CD4-positive, alpha-beta T cell (primary cell): Measurements from ENCODE around the gene PTPRM. TPM values are rescaled to one million over a fixed set of nuclear protein-coding genes. Genes with fewer than 3 reads are reported as not detected.

Source experiments
- ATAC-seq: fragments of 200-7000 bp; cut with Tn5 transposase; one replicate; pipeline ENCODE4 v1.10.0; 2022; ENCODE audit warnings: mild to moderate bottlenecking; ENCODE audit not compliant: poor library complexity
- CTCF ChIA-PET: fragments of 350-600 bp; sonication (Branson Sonifier 250); formaldehyde crosslinking; loops from one replicate; lab custom pipeline; 2021; ENCODE audit warnings: antibody characterized with exemption, inconsistent platforms; lab: Charles Lee
- POLR2A ChIA-PET: fragments of 350-600 bp; sonication (Branson Sonifier 250); formaldehyde crosslinking; loops from one replicate; lab custom pipeline; 2021; ENCODE audit warnings: antibody characterized with exemption, inconsistent platforms; lab: Charles Lee
- DNase-seq, 14 experiments: peaks; one replicate each; pipeline ENCODE4 v3.0.0-alpha.2; 2013 to 2020; ENCODE audit warnings: mixed read lengths in 2 of 14
- H3K27ac ChIP-seq, 2 donors: one replicate each; pipeline versions ENCODE4 v1.5.1 to v1.7.0; 2013; ENCODE audit warnings: low read length in 2 of 2, low read depth in 1 of 2, mild to moderate bottlenecking in 1 of 2
- H3K27me3 ChIP-seq, 2 experiments: 1 replicate in 1 of 2; 2 replicates in 1 of 2; pipeline versions ENCODE4 v1.6.1 to v1.7.0; 2013; ENCODE audit warnings: low read length in 2 of 2, control low read depth in 1 of 2, mild to moderate bottlenecking in 1 of 2, moderate library complexity in 1 of 2; ENCODE audit not compliant: insufficient read depth in 2 of 2, control insufficient read depth in 1 of 2
- H3K36me3 ChIP-seq: one replicate; pipeline ENCODE4 v1.6.1; 2013; ENCODE audit warnings: low read length, control low read depth; ENCODE audit not compliant: insufficient read depth
- H3K4me1 ChIP-seq: one replicate; pipeline ENCODE4 v1.6.1; 2013; ENCODE audit warnings: low read length, control low read depth; ENCODE audit not compliant: insufficient read depth
- H3K4me3 ChIP-seq: one replicate; pipeline ENCODE4 v1.5.1; 2013; ENCODE audit warnings: mild to moderate bottlenecking, low read length, moderate library complexity
- H3K9me3 ChIP-seq, 2 experiments: 1 replicate in 1 of 2; 2 replicates in 1 of 2; pipeline versions ENCODE4 v1.6.1 to v1.7.0; 2013; ENCODE audit warnings: low read length in 2 of 2, mild to moderate bottlenecking in 2 of 2, control low read depth in 1 of 2, moderate library complexity in 1 of 2; ENCODE audit not compliant: control insufficient read depth in 1 of 2, insufficient read depth in 1 of 2
- H3K27ac Mint-ChIP-seq: one replicate; pipeline ENCODE4 v1.8.0; 2020; ENCODE audit warnings: mixed read lengths
- H3K27me3 Mint-ChIP-seq: one replicate; pipeline ENCODE4 v1.8.0; 2021; ENCODE audit warnings: mixed read lengths
- H3K36me3 Mint-ChIP-seq: one replicate; pipeline ENCODE4 v1.8.0; 2021; ENCODE audit warnings: low read depth, mixed read lengths
- H3K4me1 Mint-ChIP-seq: one replicate; pipeline ENCODE4 v1.8.0; 2021; ENCODE audit warnings: low read depth, mixed read lengths
- H3K4me3 Mint-ChIP-seq: one replicate; pipeline ENCODE4 v1.8.0; 2020; ENCODE audit warnings: mild to moderate bottlenecking, mixed read lengths
- H3K9me3 Mint-ChIP-seq: one replicate; pipeline ENCODE4 v1.8.0; 2020; ENCODE audit warnings: mixed read lengths
- intact Hi-C, 2 experiments: fragments of 100-400 bp; cut with DNase I in 1 of 2; cut with micrococcal nuclease in 1 of 2; formaldehyde crosslinking; loops; one replicate each; pipeline versions ENCODE4 v1.15.1 to v1.9.0; 2023 to 2025; cut with DNase I, micrococcal nuclease
- total RNA-seq, 174 experiments: library from RNA in 2 of 174; stranded (reverse) in 2 of 174; gene quantifications; one replicate each; pipeline ENCODE4 v1.2.3 and lab custom pipeline; 2021 to 2026
- TF ChIP-seq, protein P1 (sequence below): fragments of 200-600 bp; IDR thresholded peaks from one replicate; pipeline ENCODE4 v1.8.0; 2022; ENCODE audit warnings: antibody characterized with exemption, mild to moderate bottlenecking

The PTPRM gene
- total RNA-seq, 2 experiments from 2014 or later = 21.7 to 21.9 TPM

DNA sequence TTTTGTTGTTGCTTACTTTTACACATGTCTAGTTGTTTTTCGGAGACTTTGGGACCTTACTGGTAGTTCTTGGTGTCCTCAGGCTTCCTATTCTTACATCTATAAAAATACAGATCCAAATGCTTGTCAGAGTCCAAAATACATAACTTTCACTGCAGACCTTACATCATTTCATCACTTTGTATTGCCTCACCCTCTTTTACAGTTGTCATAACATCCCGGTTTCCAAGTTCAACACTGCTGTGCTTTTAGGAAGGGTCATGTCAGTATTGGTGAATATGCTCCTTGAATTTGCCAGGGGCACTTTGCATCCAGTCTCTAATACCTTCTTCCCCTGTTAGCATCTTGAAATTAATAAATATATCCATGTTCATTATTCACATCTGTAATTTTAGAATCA is 523.9 kb downstream of the PTPRM start:
- no peak overlapping the region for H3K4me3 Mint-ChIP-seq
- DNase-seq (no peak), ATAC-seq (no peak)
- Histone ChIP-seq H3K9me3 (no peaks in the 10 kb centered on the region), H3K27me3 (no peaks in the 10 kb centered on the region), H3K4me3 (no peak overlapping the region), H3K4me1 (no peaks in the 10 kb centered on the region), H3K27ac (no peak overlapping the region), H3K36me3 (no peaks in the 10 kb centered on the region)
- H3K27ac Mint-ChIP-seq = no peak overlapping the region
- no peaks in the 10 kb centered on the region for H3K4me1 Mint-ChIP-seq
- ChIA-PET CTCF (no interaction called here), POLR2A (no interaction called here)
- H3K9me3 Mint-ChIP-seq = no peaks in the 10 kb centered on the region
- intact Hi-C loops = no loop called here
- H3K27me3 Mint-ChIP-seq = no peaks in the 10 kb centered on the region
- TF ChIP-seq, protein P1, sequence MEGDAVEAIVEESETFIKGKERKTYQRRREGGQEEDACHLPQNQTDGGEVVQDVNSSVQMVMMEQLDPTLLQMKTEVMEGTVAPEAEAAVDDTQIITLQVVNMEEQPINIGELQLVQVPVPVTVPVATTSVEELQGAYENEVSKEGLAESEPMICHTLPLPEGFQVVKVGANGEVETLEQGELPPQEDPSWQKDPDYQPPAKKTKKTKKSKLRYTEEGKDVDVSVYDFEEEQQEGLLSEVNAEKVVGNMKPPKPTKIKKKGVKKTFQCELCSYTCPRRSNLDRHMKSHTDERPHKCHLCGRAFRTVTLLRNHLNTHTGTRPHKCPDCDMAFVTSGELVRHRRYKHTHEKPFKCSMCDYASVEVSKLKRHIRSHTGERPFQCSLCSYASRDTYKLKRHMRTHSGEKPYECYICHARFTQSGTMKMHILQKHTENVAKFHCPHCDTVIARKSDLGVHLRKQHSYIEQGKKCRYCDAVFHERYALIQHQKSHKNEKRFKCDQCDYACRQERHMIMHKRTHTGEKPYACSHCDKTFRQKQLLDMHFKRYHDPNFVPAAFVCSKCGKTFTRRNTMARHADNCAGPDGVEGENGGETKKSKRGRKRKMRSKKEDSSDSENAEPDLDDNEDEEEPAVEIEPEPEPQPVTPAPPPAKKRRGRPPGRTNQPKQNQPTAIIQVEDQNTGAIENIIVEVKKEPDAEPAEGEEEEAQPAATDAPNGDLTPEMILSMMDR = no peak
- H3K36me3 Mint-ChIP-seq = peaks cover 5% of the 10 kb centered on the region

DNA sequence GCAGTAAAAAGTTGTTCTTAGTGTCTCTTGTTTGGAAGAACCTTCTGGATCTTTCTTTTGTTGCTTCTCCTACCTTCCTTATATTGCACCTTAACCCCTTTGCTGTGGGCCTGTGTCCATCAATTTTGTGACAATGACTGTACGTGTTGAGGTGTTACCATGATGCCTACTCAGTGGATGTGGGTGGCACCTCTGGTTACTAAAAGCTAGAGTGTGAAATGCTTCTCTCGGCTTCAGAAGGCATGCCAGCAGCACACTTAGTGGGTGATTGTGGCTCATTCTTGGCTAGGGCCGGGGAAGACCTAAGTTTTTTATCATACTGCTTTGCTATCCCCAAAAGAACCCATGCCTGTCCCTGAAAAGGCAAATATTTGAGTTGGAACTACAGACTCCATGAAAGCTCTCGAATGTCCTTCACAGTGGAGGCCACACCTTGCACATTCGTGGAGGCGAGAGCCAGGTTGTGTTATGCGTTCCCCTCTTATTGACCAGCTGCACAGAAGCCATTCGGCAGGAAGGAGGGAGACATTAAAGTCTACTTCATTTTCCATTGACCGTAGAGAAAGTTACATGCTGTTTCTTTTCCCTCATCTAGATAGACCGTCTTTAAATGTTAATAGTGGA is 528.9 kb downstream of the PTPRM start:
- Histone ChIP-seq H3K4me1 (no peaks in the 10 kb centered on the region), H3K9me3 (peaks cover 0 to 3% of the 10 kb centered on the region in 2 experiments), H3K27ac (no peak overlapping the region), H3K36me3 (no peaks in the 10 kb centered on the region), H3K27me3 (no peaks in the 10 kb centered on the region), H3K4me3 (no peak overlapping the region)
- Mint-ChIP-seq H3K4me1 (no peaks in the 10 kb centered on the region), H3K4me3 (no peak overlapping the region), H3K9me3 (no peaks in the 10 kb centered on the region), H3K27ac (no peak overlapping the region), H3K27me3 (no peaks in the 10 kb centered on the region), H3K36me3 (peaks cover 5% of the 10 kb centered on the region)
- CTCF ChIA-PET = no interaction called here
- TF ChIP-seq, protein P1 = no peak
- no peak for ATAC-seq
- peak in 1 of 14 experiments; percentile 5 for DNase-seq
- POLR2A ChIA-PET = no interaction called here
- intact Hi-C loops = no loop called here

GRCh38 chr18:8097399-8097798 is 530.3 kb downstream of the PTPRM start:
- H3K27me3 ChIP-seq = no peaks in the 10 kb centered on the region
- ATAC-seq (no peak), DNase-seq (no peak)
- H3K4me3 Mint-ChIP-seq = no peak overlapping the region
- ChIA-PET CTCF (no interaction called here), POLR2A (no interaction called here)
- H3K36me3 Mint-ChIP-seq = peaks cover 5% of the 10 kb centered on the region
- peaks cover 0 to 6% of the 10 kb centered on the region in 2 experiments for H3K9me3 ChIP-seq
- no peaks in the 10 kb centered on the region for H3K9me3 Mint-ChIP-seq
- no peak overlapping the region for H3K27ac ChIP-seq
- H3K36me3 ChIP-seq = no peaks in the 10 kb centered on the region
- TF ChIP-seq, protein P1 = no peak
- H3K27ac Mint-ChIP-seq = no peak overlapping the region
- H3K4me3 ChIP-seq = no peak overlapping the region
- intact Hi-C loops = no loop called here
- no peaks in the 10 kb centered on the region for H3K4me1 ChIP-seq
- H3K4me1 Mint-ChIP-seq = no peaks in the 10 kb centered on the region
- H3K27me3 Mint-ChIP-seq = no peaks in the 10 kb centered on the region
